OCI-LY1 (cell line): ENCODE results near the gene CTPS1.
A peak's percentile ranks its signal among the peaks of the same experiment; 100 is the strongest.

Experiments
- H2AFZ ChIP-seq: fragments of 200-600 bp; sonication (generic), shearing (Covaris generic); 2 replicates; pipeline ENCODE4 v1.6.0; 2014; ENCODE audit warnings: antibody characterized with exemption, mild to moderate bottlenecking, low read length
- H3F3A ChIP-seq: fragments of 200-600 bp; sonication (generic), shearing (Covaris generic); 2 replicates; pipeline ENCODE4 v1.6.0; 2014; ENCODE audit warnings: mild to moderate bottlenecking, antibody characterized with exemption, low read length, moderate library complexity; ENCODE audit not compliant: insufficient read depth
- H3K27ac ChIP-seq: fragments of 200-600 bp; sonication (generic); 2 replicates; pipeline ENCODE4 v1.5.1; 2014; ENCODE audit warnings: low read length, mixed run types, mild to moderate bottlenecking, low read depth; ENCODE audit not compliant: poor library complexity, severe bottlenecking
- H3K27me3 ChIP-seq: fragments of 200-600 bp; sonication (generic); 2 replicates; pipeline ENCODE4 v1.6.0; 2014; ENCODE audit warnings: antibody characterized with exemption, mild to moderate bottlenecking, low read length, moderate library complexity; ENCODE audit not compliant: insufficient read depth
- H3K36me3 ChIP-seq: fragments of 200-600 bp; sonication (generic); 2 replicates; pipeline ENCODE4 v1.6.1; 2014; ENCODE audit warnings: mild to moderate bottlenecking, antibody characterized with exemption, low read length, moderate library complexity, mixed read lengths; ENCODE audit not compliant: insufficient read depth
- H3K4me1 ChIP-seq: fragments of 200-600 bp; sonication (generic); 2 replicates; pipeline ENCODE4 v1.5.1; 2014; ENCODE audit warnings: mild to moderate bottlenecking, low read length, moderate library complexity; ENCODE audit not compliant: insufficient read depth, severe bottlenecking
- H3K4me2 ChIP-seq: fragments of 200-600 bp; sonication (generic), shearing (Covaris generic); 2 replicates; pipeline ENCODE4 v1.6.1; 2014; ENCODE audit warnings: low read length
- H3K4me3 ChIP-seq: fragments of 200-600 bp; sonication (generic); 2 replicates; pipeline ENCODE4 v1.5.1; 2014; ENCODE audit warnings: low read length, low read depth, mild to moderate bottlenecking, mixed read lengths; ENCODE audit not compliant: poor library complexity, severe bottlenecking
- H3K79me2 ChIP-seq: fragments of 200-600 bp; shearing (Covaris generic); 2 replicates; pipeline ENCODE4 v1.6.1; 2016; ENCODE audit warnings: mixed run types, low read length, mixed read lengths; ENCODE audit not compliant: insufficient read depth
- H3K9ac ChIP-seq: fragments of 200-600 bp; sonication (generic), shearing (Covaris generic); 2 replicates; pipeline ENCODE4 v1.6.1; 2014; ENCODE audit warnings: mild to moderate bottlenecking, low read length, mixed read lengths
- H3K9me2 ChIP-seq: fragments of 200-600 bp; sonication (generic), shearing (Covaris generic); 2 replicates; pipeline ENCODE4 v1.6.1; 2014; ENCODE audit warnings: low read depth, mild to moderate bottlenecking, low read length, mixed read lengths
- H3K9me3 ChIP-seq: fragments of 200-600 bp; shearing (Covaris generic); 2 replicates; pipeline ENCODE4 v1.6.1; 2014; ENCODE audit warnings: low read length, mixed read lengths
- H4K20me1 ChIP-seq: fragments of 200-600 bp; sonication (generic), shearing (Covaris generic); 2 replicates; pipeline ENCODE4 v1.6.0; 2016; ENCODE audit warnings: mild to moderate bottlenecking, low read length; ENCODE audit not compliant: insufficient read depth
- CTCF ChIP-seq: fragments of 200-600 bp; sonication (generic), shearing (Covaris generic); IDR thresholded peaks from 2 replicates; pipeline ENCODE4 v1.5.1; 2017; ENCODE audit warnings: mild to moderate bottlenecking, antibody characterized with exemption, low read length, moderate library complexity, mixed read lengths
- EZH2 ChIP-seq: fragments of 200-600 bp; sonication (generic), shearing (Covaris generic); IDR thresholded peaks from 2 replicates; pipeline ENCODE4 v1.8.0; 2017; ENCODE audit warnings: borderline replicate concordance, mixed run types, mild to moderate bottlenecking, antibody characterized with exemption, low read length, moderate library complexity, mixed read lengths

Gene CTPS1

GRCh38 chr1:40945491-40945973 lies 34.0 kb upstream of the CTPS1 start:
- Histone ChIP-seq H3K79me2 (no peaks in the 10 kb centered on the region), H3K27me3 (no peaks in the 10 kb centered on the region), H4K20me1 (no peaks in the 10 kb centered on the region), H3K4me2 (no peak overlapping the region), H3K27ac (no peak overlapping the region), H3K4me1 (no peaks in the 10 kb centered on the region), H2AFZ (no peak overlapping the region), H3F3A (no peaks in the 10 kb centered on the region), H3K36me3 (no peaks in the 10 kb centered on the region), H3K4me3 (no peak overlapping the region), H3K9me2 (no peaks in the 10 kb centered on the region), H3K9me3 (no peaks in the 10 kb centered on the region), H3K9ac (no peak overlapping the region)
- TF ChIP-seq CTCF: no peak
- TF ChIP-seq EZH2: no peak

GRCh38 chr1:40948741-40949443 lies 30.6 kb upstream of the CTPS1 start:
- TF ChIP-seq EZH2 (no peak), CTCF (peak; percentile 78)
- H3K36me3 ChIP-seq: no peaks in the 10 kb centered on the region
- H3K9ac ChIP-seq: no peak overlapping the region
- H3K4me2 ChIP-seq: no peak overlapping the region
- no peak overlapping the region for H2AFZ ChIP-seq
- no peaks in the 10 kb centered on the region for H3K4me1 ChIP-seq
- no peak overlapping the region for H3K4me3 ChIP-seq
- no peaks in the 10 kb centered on the region for H3K9me3 ChIP-seq
- no peak overlapping the region for H3K27ac ChIP-seq
- H3F3A ChIP-seq: no peaks in the 10 kb centered on the region
- no peaks in the 10 kb centered on the region for H3K79me2 ChIP-seq
- no peaks in the 10 kb centered on the region for H4K20me1 ChIP-seq
- H3K9me2 ChIP-seq: no peaks in the 10 kb centered on the region
- no peaks in the 10 kb centered on the region for H3K27me3 ChIP-seq

GRCh38 chr1:40949563-40949962 lies 29.9 kb upstream of the CTPS1 start:
- H3K4me2 ChIP-seq: no peak overlapping the region
- no peaks in the 10 kb centered on the region for H4K20me1 ChIP-seq
- no peaks in the 10 kb centered on the region for H3F3A ChIP-seq
- no peaks in the 10 kb centered on the region for H3K36me3 ChIP-seq
- no peaks in the 10 kb centered on the region for H3K4me1 ChIP-seq
- H2AFZ ChIP-seq: no peak overlapping the region
- H3K27ac ChIP-seq: no peak overlapping the region
- no peak overlapping the region for H3K4me3 ChIP-seq
- no peaks in the 10 kb centered on the region for H3K9me3 ChIP-seq
- no peaks in the 10 kb centered on the region for H3K9me2 ChIP-seq
- H3K27me3 ChIP-seq: no peaks in the 10 kb centered on the region
- no peaks in the 10 kb centered on the region for H3K79me2 ChIP-seq
- H3K9ac ChIP-seq: no peak overlapping the region
- TF ChIP-seq CTCF (no peak), EZH2 (no peak)
